Adrenal gland (tissue), 5 donors: ENCODE measurements around the gene CYTH3.

Experiments
- CTCF ChIP-seq, 6 experiments: fragments of 450-650 bp in 4 of 6; fragments of 200-600 bp in 2 of 6; sonication (generic) in 1 of 6; IDR thresholded peaks; 1 replicate in 5 of 6; 2 replicates in 1 of 6; pipeline versions ENCODE4 v1.5.1 to v1.8.0; 2016 to 2021; ENCODE audit warnings: antibody characterized with exemption in 6 of 6, mild to moderate bottlenecking in 2 of 6, moderate library complexity in 1 of 6
- POLR2A ChIP-seq, 2 donors: fragments of 450-650 bp; IDR thresholded peaks; one replicate each; pipeline ENCODE4 v1.6.1; 2017; ENCODE audit warnings: antibody characterized with exemption in 2 of 2, mild to moderate bottlenecking in 2 of 2, moderate library complexity in 1 of 2
- donor health status: DM: no; HTN: no; CAD: no.

- TF ChIP-seq CTCF (IDR thresholded peaks at IDR 0.05) (no peak), POLR2A (IDR thresholded peaks at IDR 0.05) (no peak)
Observed at GRCh38 chr7:6266699-6267098, 5.7 kb downstream of the CYTH3 start.
